ENCODE measurements around the gene BOLA3. TPM values are rescaled to one million over a fixed set of nuclear protein-coding genes. Genes with fewer than 3 reads are reported as not detected.

The BOLA3 gene
- total RNA-seq, 1 experiment from 2014 or later: 69.7 TPM

GRCh38 chr2:74102516-74102915 lies 45.2 kb downstream of the BOLA3 start:
- CTCF ChIA-PET: interaction anchor here (0.5 to 0.6 kb wide), 2 partner anchors 25 to 474 kb away, joined by 3 read pairs; no protein-coding TSS in a partner anchor

GRCh38 chr2:74101574-74102300 lies 46.0 kb downstream of the BOLA3 start:
- Histone ChIP-seq H3K27ac (ENCODE audit: low read length) (no peak overlapping the region), H3K36me3 (ENCODE audit: control insufficient read depth, insufficient read depth, low read length) (no peaks in the 10 kb centered on the region; the same call in 1 of the 2 replicates), H3K4me3 (ENCODE audit: low read depth in 2 of 2, low read length in 2 of 2) (no peak overlapping the region), H3K27me3 (ENCODE audit: control insufficient read depth, insufficient read depth, low read length) (no peaks in the 10 kb centered on the region), H3K4me1 (ENCODE audit: control insufficient read depth, insufficient read depth, low read length) (no peaks in the 10 kb centered on the region), H3K9me3 (ENCODE audit: control insufficient read depth, insufficient read depth, low read depth, low read length) (no peaks in the 10 kb centered on the region)
- POLR2A ChIA-PET: interaction anchor here (0.6 kb wide), 1 partner anchor 66 kb away, joined by 3 read pairs; no protein-coding TSS in a partner anchor
- no TSS peak for BruUV-seq (replicated peaks)
- CTCF ChIA-PET: interaction anchor here (0.6 kb wide), 3 partner anchors 28 to 474 kb away, joined by 3 to 5 read pairs (median 3); no protein-coding TSS in a partner anchor
- intact Hi-C loops (cut with micrococcal nuclease; ENCODE audit: unreplicated experiment) (no loop called here), in situ Hi-C loops (cut with HindIII; ENCODE audit: low pct_unique_long_range_greater_than_20kb, low sequenced_read_pairs) (no loop called here)
- DNase-seq (ENCODE audit: low read depth, low spot score) (no peak), ATAC-seq (no peak)
- no peak for TF ChIP-seq SIN3A (IDR thresholded peaks at IDR 0.05; ENCODE audit: borderline replicate concordance, insufficient read depth, low read depth, low read length)
- TF ChIP-seq TCF7L2 (IDR thresholded peaks at IDR 0.05; ENCODE audit: low read depth, low read length): no peak
- TF ChIP-seq POLR2AphosphoS5 (IDR thresholded peaks at IDR 0.05; ENCODE audit: low read depth, low read length): no peak
- no peak for TF ChIP-seq CTCF (IDR thresholded peaks at IDR 0.05)

More at GRCh38 chr2:74102516-74102915, 45.2 kb downstream of the BOLA3 start:
- Histone ChIP-seq H3K4me3 (ENCODE audit: low read depth in 2 of 2, low read length in 2 of 2) (no peak overlapping the region), H3K27ac (ENCODE audit: low read length) (no peak overlapping the region), H3K27me3 (ENCODE audit: control insufficient read depth, insufficient read depth, low read length) (no peaks in the 10 kb centered on the region), H3K9me3 (ENCODE audit: control insufficient read depth, insufficient read depth, low read depth, low read length) (no peaks in the 10 kb centered on the region), H3K4me1 (ENCODE audit: control insufficient read depth, insufficient read depth, low read length) (no peaks in the 10 kb centered on the region), H3K36me3 (ENCODE audit: control insufficient read depth, insufficient read depth, low read length) (no peaks in the 10 kb centered on the region; the same call in 1 of the 2 replicates)
- DNase-seq (ENCODE audit: low read depth, low spot score) (no peak), ATAC-seq (no peak)
- in situ Hi-C loops (cut with HindIII; ENCODE audit: low pct_unique_long_range_greater_than_20kb, low sequenced_read_pairs) (no loop called here), intact Hi-C loops (cut with micrococcal nuclease; ENCODE audit: unreplicated experiment) (no loop called here)
- BruUV-seq (replicated peaks): no TSS peak
- POLR2A ChIA-PET: no interaction called here
- no peak for TF ChIP-seq CTCF (IDR thresholded peaks at IDR 0.05)
- no peak for TF ChIP-seq REST (IDR thresholded peaks at IDR 0.05; ENCODE audit: insufficient read depth in 1 of 2, low read depth in 2 of 2, low read length in 1 of 2)
- TF ChIP-seq SIN3A (IDR thresholded peaks at IDR 0.05; ENCODE audit: borderline replicate concordance, insufficient read depth, low read depth, low read length): no peak
- TF ChIP-seq POLR2AphosphoS5 (IDR thresholded peaks at IDR 0.05; ENCODE audit: low read depth, low read length): no peak
- no peak for TF ChIP-seq TCF7L2 (IDR thresholded peaks at IDR 0.05; ENCODE audit: low read depth, low read length)
